Lung (tissue), 16 donors: Measurements from ENCODE around the gene CEP152. TPM values are rescaled to one million over a fixed set of nuclear protein-coding genes. Genes with fewer than 3 reads are reported as not detected.

Experiments used
- ATAC-seq: fragments of 200-7000 bp; cut with Tn5 transposase; one replicate; pipeline ENCODE4 v1.9.1; 2020; ENCODE audit warnings: moderate number of reproducible peaks; ENCODE audit not compliant: insufficient read depth, low FRiP score
- DNase-seq, 3 donors: peaks; one replicate each; pipeline ENCODE4 v3.0.0-alpha.2; 2013 to 2017
- H3K27ac ChIP-seq, 2 donors: one replicate each; pipeline ENCODE4 v1.5.1; 2013; ENCODE audit warnings: mild to moderate bottlenecking in 2 of 2, moderate library complexity in 2 of 2, control low read depth in 1 of 2, inconsistent platforms in 1 of 2, low read depth in 1 of 2, low read length in 1 of 2
- H3K27me3 ChIP-seq, 3 donors: one replicate each; pipeline ENCODE4 v1.5.1; 2013; ENCODE audit warnings: low read length in 2 of 3; ENCODE audit not compliant: control insufficient read depth in 3 of 3, insufficient read depth in 3 of 3
- H3K36me3 ChIP-seq, 4 donors: one replicate each; pipeline ENCODE4 v1.5.1; 2013; ENCODE audit warnings: low read length in 4 of 4, mild to moderate bottlenecking in 1 of 4, moderate library complexity in 1 of 4; ENCODE audit not compliant: control insufficient read depth in 4 of 4, insufficient read depth in 4 of 4
- H3K4me1 ChIP-seq, 5 donors: one replicate each; pipeline ENCODE4 v1.5.1; 2013; ENCODE audit warnings: low read length in 5 of 5, mild to moderate bottlenecking in 2 of 5, moderate library complexity in 1 of 5; ENCODE audit not compliant: control insufficient read depth in 5 of 5, insufficient read depth in 5 of 5
- H3K4me3 ChIP-seq: one replicate; pipeline ENCODE4 v1.5.1; 2013; ENCODE audit warnings: mild to moderate bottlenecking, control low read depth, moderate library complexity
- H3K9ac ChIP-seq, 2 donors: one replicate each; pipeline ENCODE4 v1.5.1; 2013; ENCODE audit warnings: low read length in 2 of 2, control low read depth in 1 of 2; ENCODE audit not compliant: insufficient read depth in 1 of 2
- H3K9me3 ChIP-seq, 4 donors: one replicate each; pipeline ENCODE4 v1.5.1; 2013; ENCODE audit warnings: low read length in 3 of 4, mild to moderate bottlenecking in 1 of 4, moderate library complexity in 1 of 4; ENCODE audit not compliant: control insufficient read depth in 4 of 4, insufficient read depth in 3 of 4
- CTCF ChIP-seq: IDR thresholded peaks from 2 replicates; pipeline ENCODE4 v1.5.1; 2012; ENCODE audit warnings: mild to moderate bottlenecking; ENCODE audit errors: control extremely low read depth, extremely low read depth
- WGBS, 2 donors: extraction: QIAGEN DNeasy Blood & Tissue Kit; methylation state at CpG; one replicate each; pipeline ENCODE4 v1.1.7; 2013; 5-methylcytosine and 5-hydroxymethylcytosine counted together
- long read RNA-seq, 5 donors: transcript quantifications; one replicate each; lab custom pipeline, GENCODE V29; 2026
- polyA plus RNA-seq, 2 donors: library from polyadenylated mRNA; stranded (reverse); fragments of 200-250 nt; gene quantifications; one replicate each; pipeline ENCODE4 v1.2.1, GENCODE V29; 2013
- total RNA-seq, 2 donors: library from RNA; depleted of rRNA in 1 of 2; stranded (reverse); fragments of >200 nt in 1 of 2; gene quantifications; one replicate each; pipeline ENCODE4 v1.2.1, GENCODE V29; 2014 to 2021
- donor health status: control.
- donor health status: control.
- donor health status: Bipolar disorder and iron deficiency.
- donor health status: healthy.
- donor health status: DM: yes; HTN: yes; CAD: no.

The CEP152 gene
- total RNA-seq (10 to 100 TPM in 1 of 2 donors, 1 to 10 TPM in 1; 4.5 to 15.4 TPM), polyA plus RNA-seq (1 to 10 TPM in 1 of 2 donors, under 1 TPM in 1; 0.86 to 1.4 TPM)
- long read RNA-seq, donor 1: 0 reads
- long read RNA-seq, donor 2: 0 reads
- long read RNA-seq, donor 3, partial matches to known transcripts: 0 of 1 reads
- long read RNA-seq, donor 3, other reads (novel, unspliced or antisense): 0 of 1 reads
- long read RNA-seq, donor 4: 0 reads
- long read RNA-seq, donor 5, partial matches to known transcripts: 0 of 1 reads
- long read RNA-seq, donor 5, other reads (novel, unspliced or antisense): 0 of 1 reads

GRCh38 chr15:48810414-48811324 is at the start of gene CEP152:
CEP152 (minus strand) TSS chr15:48811069; CDS start chr15:48805649, 5,420 bp downstream.
- peaks cover 0 to 3% (median 0%) of the 10 kb centered on the region in 3 donors for H3K27me3 ChIP-seq
- WGBS, 2 donors: 1% methylated on average over 48 to 51 of the region's 51 CpGs
- H3K36me3 ChIP-seq: no peaks in the 10 kb centered on the region
- DNase-seq (peak; percentile 99 to 100 (median 99)), ATAC-seq (peak; percentile 97)
- peak within 1 kb of the TSS; percentile 86 to 97 for H3K9ac ChIP-seq
- no peak within 1 kb of the TSS for H3K27ac ChIP-seq
- H3K4me1 ChIP-seq: peaks cover 0 to 13% (median 4%) of the 10 kb centered on the region in 5 donors
- H3K9me3 ChIP-seq: no peaks in the 10 kb centered on the region
- no peak for TF ChIP-seq CTCF
- peak within 1 kb of the TSS; percentile 78 for H3K4me3 ChIP-seq

GRCh38 chr15:48859426-48859825 is 48.6 kb upstream of the CEP152 start:
- ATAC-seq (no peak), DNase-seq (no peak)
- TF ChIP-seq CTCF: no peak
- 95 to 96% methylated on average over 2 of the region's 2 CpGs for WGBS, 2 donors
- no peaks in the 10 kb centered on the region for H3K36me3 ChIP-seq
- no peaks in the 10 kb centered on the region for H3K27me3 ChIP-seq
- H3K4me3 ChIP-seq: no peak overlapping the region
- H3K9me3 ChIP-seq: no peaks in the 10 kb centered on the region
- H3K4me1 ChIP-seq: peaks cover 0 to 9% (median 4%) of the 10 kb centered on the region in 5 donors
- H3K9ac ChIP-seq: no peak overlapping the region
- no peak overlapping the region for H3K27ac ChIP-seq

- H3K9me3 ChIP-seq: no peaks in the 10 kb centered on the region
These were observed 47.5 kb upstream of the CEP152 start for GRCh38 chr15:48858401-48858800.

More at GRCh38 chr15:48858401-48858800, 47.5 kb upstream of the CEP152 start:
- DNase-seq (no peak), ATAC-seq (no peak)
- Histone ChIP-seq H3K4me3 (no peak overlapping the region), H3K9ac (no peak overlapping the region), H3K27ac (no peak overlapping the region), H3K27me3 (no peaks in the 10 kb centered on the region), H3K4me1 (peaks cover 0 to 9% (median 4%) of the 10 kb centered on the region in 5 donors), H3K36me3 (no peaks in the 10 kb centered on the region)
- WGBS, 2 donors: 21 to 40% methylated on average over 2 of the region's 2 CpGs
- TF ChIP-seq CTCF: no peak
